HepG2 (cell line): ENCODE data around the gene SMIM28. TPM values are rescaled to one million over a fixed set of nuclear protein-coding genes. Genes with fewer than 3 reads are reported as not detected.
A peak's percentile ranks its signal among the peaks of the same experiment; 100 is the strongest.

ENCODE experiments used
- ATAC-seq: fragments of 200-7000 bp; cut with Tn5 transposase; 3 replicates; pipeline ENCODE4 v1.9.1; 2020; ENCODE audit warnings: mild to moderate bottlenecking, moderate library complexity
- BruUV-seq: library from RNA; stranded (reverse); fragments of 400-500 nt; replicated peaks from 2 replicates; lab custom pipeline; 2021; lab: Mats Ljungman, UMichigan
- CTCF ChIA-PET: fragments of 300-600 bp; formaldehyde crosslinking; extraction: SDS; loops from one replicate; lab custom pipeline; 2021; ENCODE audit warnings: low total read pairs, inconsistent platforms, low intra/inter-chr PET ratio; lab: Yijun Ruan, JAX
- POLR2A ChIA-PET: fragments of 350-600 bp; sonication (Branson Sonifier 250); formaldehyde crosslinking; loops from one replicate; lab custom pipeline; 2020; ENCODE audit warnings: antibody characterized with exemption, inconsistent platforms; lab: Yijun Ruan, JAX
- DNase-seq: peaks from one replicate; pipeline ENCODE4 v3.0.0-alpha.2; 2015; ENCODE audit warnings: low spot score
- FAIRE-seq: peaks from 3 replicates; lab custom pipeline; 2011; peaks lifted over from hg19 to GRCh38; lab: Jason Lieb, UNC
- H2AFZ ChIP-seq: one replicate; pipeline ENCODE4 v1.6.1; 2011; ENCODE audit warnings: low read length, inconsistent platforms
- H3K27ac ChIP-seq: fragments of 300-600 bp; 3 replicates; pipeline ENCODE4 v1.8.0; 2011; ENCODE audit warnings: mixed run types, mild to moderate bottlenecking, mixed read lengths, low read length, inconsistent platforms; ENCODE audit not compliant: insufficient read depth; ENCODE audit errors: extremely low read length
- H3K27me3 ChIP-seq, 2 experiments: fragments of 200-600 bp in 1 of 2; 2 replicates in 1 of 2; 3 replicates in 1 of 2; pipeline versions ENCODE4 v1.6.0 to v1.8.0; 2011; ENCODE audit warnings: low read length in 2 of 2, mild to moderate bottlenecking in 2 of 2, moderate library complexity in 2 of 2, inconsistent platforms in 1 of 2; ENCODE audit not compliant: insufficient read depth in 2 of 2, control insufficient read depth in 1 of 2
- H3K36me3 ChIP-seq, 2 experiments: fragments of 200-600 bp in 1 of 2; replicated peaks in 1 of 2; 2 replicates in 1 of 2; 3 replicates in 1 of 2; pipeline versions ENCODE4 v1.5.1 to v1.8.0; 2011; ENCODE audit warnings: low read length in 2 of 2, inconsistent platforms in 1 of 2; ENCODE audit not compliant: insufficient read depth in 2 of 2, control insufficient read depth in 1 of 2
- H3K4me1 ChIP-seq: 2 replicates; pipeline ENCODE4 v1.5.1; 2012; ENCODE audit warnings: low read length, inconsistent platforms; ENCODE audit not compliant: insufficient read depth
- H3K4me2 ChIP-seq: 2 replicates; pipeline ENCODE4 v1.6.0; 2011; ENCODE audit warnings: low read depth, low read length, inconsistent platforms
- H3K4me3 ChIP-seq, 3 experiments: fragments of 200-600 bp in 1 of 3; sonication (generic), shearing (Covaris generic) in 1 of 3; replicated peaks in 1 of 3; 2 replicates each; pipeline ENCODE4 v1.5.1; 2011 to 2016; ENCODE audit warnings: low read length in 3 of 3, inconsistent platforms in 2 of 3, low read depth in 2 of 3, mild to moderate bottlenecking in 2 of 3, control low read depth in 1 of 3, mixed read lengths in 1 of 3; ENCODE audit not compliant: insufficient read depth in 1 of 3
- H3K79me2 ChIP-seq: one replicate; pipeline ENCODE4 v1.6.1; 2011; ENCODE audit warnings: low read length, inconsistent platforms; ENCODE audit not compliant: insufficient read depth
- H3K9ac ChIP-seq: 2 replicates; pipeline ENCODE4 v1.6.0; 2011; ENCODE audit warnings: mild to moderate bottlenecking, low read depth, low read length, inconsistent platforms; ENCODE audit not compliant: insufficient read depth
- H3K9me3 ChIP-seq: 2 replicates; pipeline ENCODE4 v1.5.1; 2012; ENCODE audit warnings: mild to moderate bottlenecking, low read length
- H4K20me1 ChIP-seq: 2 replicates; pipeline ENCODE4 v1.6.0; 2011; ENCODE audit warnings: inconsistent platforms, mild to moderate bottlenecking, low read length, moderate library complexity; ENCODE audit not compliant: insufficient read depth
- CHCHD3 ChIP-seq: sonication (generic); formaldehyde crosslinking; IDR thresholded peaks from 2 replicates; pipeline ENCODE4 v1.8.0; 2022; ENCODE audit warnings: mild to moderate bottlenecking, missing genetic modification reagents, moderate library complexity
- FLYWCH1 ChIP-seq: sonication (generic); formaldehyde crosslinking; IDR thresholded peaks from 2 replicates; pipeline ENCODE4 v1.8.1; 2023; ENCODE audit warnings: mild to moderate bottlenecking, missing genetic modification reagents
- FOSL1 ChIP-seq: sonication (generic); formaldehyde crosslinking; IDR thresholded peaks from 2 replicates; pipeline ENCODE4 v1.9.0; 2021; ENCODE audit warnings: missing genetic modification reagents, borderline replicate concordance
- KDM4B ChIP-seq: sonication (generic); formaldehyde crosslinking; IDR thresholded peaks from 2 replicates; pipeline ENCODE4 v1.4.0; 2020; ENCODE audit warnings: missing genetic modification reagents
- MBNL3 ChIP-seq: fragments of 250-450 bp; sonication (Bioruptor Pico); conservative IDR thresholded peaks from 2 replicates; pipeline ENCODE4 v1.8.0; 2022; ENCODE audit warnings: mild to moderate bottlenecking, inconsistent platforms
- MYNN ChIP-seq: sonication (generic); formaldehyde crosslinking; IDR thresholded peaks from 2 replicates; pipeline ENCODE4 v1.4.0; 2020; ENCODE audit warnings: mild to moderate bottlenecking, low read depth, missing genetic modification reagents
- NFRKB ChIP-seq: fragments of 450-650 bp; IDR thresholded peaks from 2 replicates; pipeline ENCODE4 v1.6.1; 2017
- PAF1 ChIP-seq: IDR thresholded peaks from 2 replicates; pipeline ENCODE4 v1.6.1; 2016; ENCODE audit warnings: missing genetic modification reagents, missing compliant biosample characterization
- RBM22 ChIP-seq: fragments of 200-400 bp; formaldehyde crosslinking; optimal IDR thresholded peaks from 2 replicates; pipeline ENCODE3; 2017; ENCODE audit warnings: mild to moderate bottlenecking, low read length, moderate library complexity
- TAF1 ChIP-seq: sonication (generic); formaldehyde crosslinking; IDR thresholded peaks from 2 replicates; pipeline ENCODE4 v1.4.0; 2020; ENCODE audit warnings: missing genetic modification reagents
- ZNF234 ChIP-seq: sonication (generic); formaldehyde crosslinking; conservative IDR thresholded peaks from 2 replicates; pipeline ENCODE4 v1.5.1; 2020; ENCODE audit warnings: mild to moderate bottlenecking, missing genetic modification reagents
- ZNF441 ChIP-seq: sonication (generic); formaldehyde crosslinking; IDR thresholded peaks from 2 replicates; pipeline ENCODE4 v1.7.0; 2021; ENCODE audit warnings: missing genetic modification reagents, borderline replicate concordance
- ZNF567 ChIP-seq: sonication (generic); formaldehyde crosslinking; IDR thresholded peaks from 2 replicates; pipeline ENCODE4 v1.8.1; 2023; ENCODE audit warnings: mild to moderate bottlenecking, missing genetic modification reagents, borderline replicate concordance
- ZNF83 ChIP-seq: sonication (generic); formaldehyde crosslinking; IDR thresholded peaks from 2 replicates; pipeline ENCODE4 v1.4.0; 2020; ENCODE audit warnings: missing genetic modification reagents, mild to moderate bottlenecking, borderline replicate concordance
- WGBS: methylation state at CpG from one replicate; pipeline ENCODE4 v1.1.6; 2017; ENCODE audit warnings: low lambda C conversion rate; 5-methylcytosine and 5-hydroxymethylcytosine counted together
- in situ Hi-C: cut with HindIII; loops from 2 replicates; pipeline ENCODE4 v1.10.0; 2017; ENCODE audit warnings: low pct_unique_long_range_greater_than_20kb; ENCODE audit not compliant: extremely low pct_ligation_motif_present
- intact Hi-C: fragments of 100-400 bp; cut with micrococcal nuclease; formaldehyde crosslinking; loops from one replicate; pipeline ENCODE4 v1.10.0; 2022; ENCODE audit not compliant: unreplicated experiment
- polyA plus RNA-seq, 8 experiments: library from polyadenylated mRNA; depleted of rRNA in 3 of 8; stranded (reverse) in 7 of 8; unstranded in 1 of 8; fragments of >200 nt; fragmentation: Illumina TruSeq in 4 of 8; extraction: Trizol in 4 of 8; gene quantifications; 2 replicates each; pipeline versions ENCODE4 v1.2.1 to v1.2.3, GENCODE V29; 2011 to 2016; ENCODE audit warnings: low read depth in 4 of 8, missing spikeins in 1 of 8, mixed read lengths in 1 of 8; ENCODE audit not compliant: insufficient read depth in 1 of 8
- total RNA-seq, 5 experiments: library from RNA; depleted of rRNA; stranded (reverse); fragments of >200 nt; fragmentation: Illumina TruSeq; extraction: Trizol; gene quantifications; 2 replicates each; pipeline ENCODE4 v1.2.3, GENCODE V29; 2016; ENCODE audit warnings: low read depth in 1 of 5
- TF ChIP-seq, protein P1 (sequence below): sonication (generic); formaldehyde crosslinking; IDR thresholded peaks from 2 replicates; pipeline ENCODE4 v1.4.0; 2020; ENCODE audit warnings: missing genetic modification reagents
- TF ChIP-seq, protein P2 (sequence below): sonication (generic); formaldehyde crosslinking; IDR thresholded peaks from 2 replicates; pipeline ENCODE4 v1.4.0; 2020; ENCODE audit warnings: missing genetic modification reagents
- TF ChIP-seq, protein P3 (sequence below): sonication (generic); formaldehyde crosslinking; IDR thresholded peaks from 2 replicates; pipeline ENCODE4 v1.4.0; 2020; ENCODE audit warnings: mild to moderate bottlenecking, missing genetic modification reagents

Gene SMIM28
- total and polyA plus RNA-seq, 2 of the 13 experiments (the other 11 are each of a cell fraction or from before 2014, with no cell fraction given): not detected

DNA sequence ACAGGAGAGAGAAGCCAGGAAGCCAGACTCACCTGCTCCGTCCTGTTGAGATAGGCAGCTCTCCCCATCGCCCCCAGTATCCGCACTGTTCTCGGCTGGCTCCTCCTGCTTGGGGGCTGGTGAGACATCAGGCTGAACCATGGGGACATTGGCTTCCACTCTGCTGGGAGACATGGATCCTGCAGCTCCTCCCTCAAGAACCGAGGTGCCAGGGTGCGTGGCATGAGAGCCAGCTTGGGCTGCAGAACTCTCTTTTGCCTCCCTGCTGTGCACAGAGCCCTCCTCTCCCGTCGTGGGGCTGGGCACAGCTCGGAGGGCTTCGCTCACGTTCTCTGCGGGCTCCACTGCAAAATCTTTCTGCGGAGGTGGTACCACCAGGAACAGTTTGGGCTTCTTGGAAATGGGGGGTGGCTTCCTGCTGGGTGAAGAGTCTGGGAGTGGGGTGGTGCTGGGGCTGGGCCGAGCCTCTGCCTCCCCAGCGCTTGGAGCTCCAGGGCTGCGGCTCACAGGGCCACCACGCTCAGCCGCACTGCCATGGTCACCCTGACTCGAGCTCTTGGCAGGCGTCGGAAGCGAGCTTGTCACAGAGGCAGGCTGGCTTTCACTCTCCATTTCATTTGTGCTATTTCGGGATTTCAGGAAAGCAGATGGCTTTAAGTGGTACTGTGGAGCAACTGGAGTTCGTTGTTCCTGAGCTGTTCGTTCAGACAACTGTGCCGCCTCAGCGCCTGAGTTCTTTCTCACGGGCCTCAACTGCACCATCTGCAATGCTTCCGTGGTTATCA, 52.8 kb downstream of the SMIM28 start:
- no TSS peak for BruUV-seq
- WGBS: 96% methylated on average over 22 of the region's 29 CpGs
- intact Hi-C loops (no loop called here), in situ Hi-C loops (loop anchor here (5.0 to 10.0 kb wide), 3 partner anchors 77 to 334 kb away; no protein-coding TSS in a partner anchor)
- Histone ChIP-seq H3K4me3 (no peak overlapping the region), H4K20me1 (no peaks in the 10 kb centered on the region), H3K4me2 (no peak overlapping the region), H3K9ac (no peak overlapping the region), H3K79me2 (no peaks in the 10 kb centered on the region), H3K4me1 (no peaks in the 10 kb centered on the region), H3K36me3 (peaks cover 47 to 95% of the 10 kb centered on the region in 2 experiments), H3K27ac (no peak overlapping the region), H2AFZ (no peak overlapping the region), H3K9me3 (no peaks in the 10 kb centered on the region), H3K27me3 (no peaks in the 10 kb centered on the region)
- ChIA-PET CTCF (interaction anchor here (2.4 to 3.0 kb wide), 2 partner anchors 88 to 161 kb away, joined by 20 to 31 read pairs; no protein-coding TSS in a partner anchor), POLR2A (interaction anchor here (1.2 kb wide), 1 partner anchor 87 kb away, joined by 3 read pairs; no protein-coding TSS in a partner anchor)
- peak; percentile 17 for ATAC-seq
- no peak for FAIRE-seq
- DNase-seq: no peak
- TF ChIP-seq NFRKB: no peak
- TF ChIP-seq, protein P1, sequence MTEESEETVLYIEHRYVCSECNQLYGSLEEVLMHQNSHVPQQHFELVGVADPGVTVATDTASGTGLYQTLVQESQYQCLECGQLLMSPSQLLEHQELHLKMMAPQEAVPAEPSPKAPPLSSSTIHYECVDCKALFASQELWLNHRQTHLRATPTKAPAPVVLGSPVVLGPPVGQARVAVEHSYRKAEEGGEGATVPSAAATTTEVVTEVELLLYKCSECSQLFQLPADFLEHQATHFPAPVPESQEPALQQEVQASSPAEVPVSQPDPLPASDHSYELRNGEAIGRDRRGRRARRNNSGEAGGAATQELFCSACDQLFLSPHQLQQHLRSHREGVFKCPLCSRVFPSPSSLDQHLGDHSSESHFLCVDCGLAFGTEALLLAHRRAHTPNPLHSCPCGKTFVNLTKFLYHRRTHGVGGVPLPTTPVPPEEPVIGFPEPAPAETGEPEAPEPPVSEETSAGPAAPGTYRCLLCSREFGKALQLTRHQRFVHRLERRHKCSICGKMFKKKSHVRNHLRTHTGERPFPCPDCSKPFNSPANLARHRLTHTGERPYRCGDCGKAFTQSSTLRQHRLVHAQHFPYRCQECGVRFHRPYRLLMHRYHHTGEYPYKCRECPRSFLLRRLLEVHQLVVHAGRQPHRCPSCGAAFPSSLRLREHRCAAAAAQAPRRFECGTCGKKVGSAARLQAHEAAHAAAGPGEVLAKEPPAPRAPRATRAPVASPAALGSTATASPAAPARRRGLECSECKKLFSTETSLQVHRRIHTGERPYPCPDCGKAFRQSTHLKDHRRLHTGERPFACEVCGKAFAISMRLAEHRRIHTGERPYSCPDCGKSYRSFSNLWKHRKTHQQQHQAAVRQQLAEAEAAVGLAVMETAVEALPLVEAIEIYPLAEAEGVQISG: no peak
- TF ChIP-seq, protein P2, sequence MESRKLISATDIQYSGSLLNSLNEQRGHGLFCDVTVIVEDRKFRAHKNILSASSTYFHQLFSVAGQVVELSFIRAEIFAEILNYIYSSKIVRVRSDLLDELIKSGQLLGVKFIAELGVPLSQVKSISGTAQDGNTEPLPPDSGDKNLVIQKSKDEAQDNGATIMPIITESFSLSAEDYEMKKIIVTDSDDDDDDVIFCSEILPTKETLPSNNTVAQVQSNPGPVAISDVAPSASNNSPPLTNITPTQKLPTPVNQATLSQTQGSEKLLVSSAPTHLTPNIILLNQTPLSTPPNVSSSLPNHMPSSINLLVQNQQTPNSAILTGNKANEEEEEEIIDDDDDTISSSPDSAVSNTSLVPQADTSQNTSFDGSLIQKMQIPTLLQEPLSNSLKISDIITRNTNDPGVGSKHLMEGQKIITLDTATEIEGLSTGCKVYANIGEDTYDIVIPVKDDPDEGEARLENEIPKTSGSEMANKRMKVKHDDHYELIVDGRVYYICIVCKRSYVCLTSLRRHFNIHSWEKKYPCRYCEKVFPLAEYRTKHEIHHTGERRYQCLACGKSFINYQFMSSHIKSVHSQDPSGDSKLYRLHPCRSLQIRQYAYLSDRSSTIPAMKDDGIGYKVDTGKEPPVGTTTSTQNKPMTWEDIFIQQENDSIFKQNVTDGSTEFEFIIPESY (CRISPR knock-in tag): no peak
- TF ChIP-seq ZNF83 (CRISPR knock-in tag): no peak
- no peak for TF ChIP-seq FLYWCH1 (CRISPR knock-in tag)
- no peak for TF ChIP-seq FOSL1 (CRISPR knock-in tag)
- 0 out of 2 replicates have a peak, but pooled peaks have one; percentile 32 for TF ChIP-seq CHCHD3 (CRISPR knock-in tag)
- TF ChIP-seq, protein P3, sequence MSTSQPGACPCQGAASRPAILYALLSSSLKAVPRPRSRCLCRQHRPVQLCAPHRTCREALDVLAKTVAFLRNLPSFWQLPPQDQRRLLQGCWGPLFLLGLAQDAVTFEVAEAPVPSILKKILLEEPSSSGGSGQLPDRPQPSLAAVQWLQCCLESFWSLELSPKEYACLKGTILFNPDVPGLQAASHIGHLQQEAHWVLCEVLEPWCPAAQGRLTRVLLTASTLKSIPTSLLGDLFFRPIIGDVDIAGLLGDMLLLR (CRISPR knock-in tag): 0 out of 2 replicates have a peak, but pooled peaks have one; percentile 22
- TF ChIP-seq RBM22: peak; percentile 97
- TF ChIP-seq ZNF567 (CRISPR knock-in tag): no peak
- no peak for TF ChIP-seq MBNL3 (CRISPR knock-in tag)
- TF ChIP-seq PAF1: 0 out of 2 replicates have a peak, but pooled peaks have one; percentile 46
- TF ChIP-seq ZNF441 (CRISPR knock-in tag): no peak
- TF ChIP-seq TAF1 (CRISPR knock-in tag): no peak
- no peak for TF ChIP-seq ZNF234 (CRISPR knock-in tag)
- TF ChIP-seq MYNN (CRISPR knock-in tag): no peak
- no peak for TF ChIP-seq KDM4B (CRISPR knock-in tag)
